CD4-positive, alpha-beta T cell treated with Interleukin-21 for 1 hour (primary cell): ENCODE results near the gene LRRK1.
A peak's percentile ranks its signal among the peaks of the same experiment; 100 is the strongest.
"Not testable (repeated sequence)": the region's sequence is repeated elsewhere in the genome, so short reads cannot be mapped to it uniquely, and the experiment has no call there.

Experiments
- DNase-seq: peaks from one replicate; pipeline ENCODE4 v3.0.0-alpha.2; 2020

LRRK1 gene

DNA sequence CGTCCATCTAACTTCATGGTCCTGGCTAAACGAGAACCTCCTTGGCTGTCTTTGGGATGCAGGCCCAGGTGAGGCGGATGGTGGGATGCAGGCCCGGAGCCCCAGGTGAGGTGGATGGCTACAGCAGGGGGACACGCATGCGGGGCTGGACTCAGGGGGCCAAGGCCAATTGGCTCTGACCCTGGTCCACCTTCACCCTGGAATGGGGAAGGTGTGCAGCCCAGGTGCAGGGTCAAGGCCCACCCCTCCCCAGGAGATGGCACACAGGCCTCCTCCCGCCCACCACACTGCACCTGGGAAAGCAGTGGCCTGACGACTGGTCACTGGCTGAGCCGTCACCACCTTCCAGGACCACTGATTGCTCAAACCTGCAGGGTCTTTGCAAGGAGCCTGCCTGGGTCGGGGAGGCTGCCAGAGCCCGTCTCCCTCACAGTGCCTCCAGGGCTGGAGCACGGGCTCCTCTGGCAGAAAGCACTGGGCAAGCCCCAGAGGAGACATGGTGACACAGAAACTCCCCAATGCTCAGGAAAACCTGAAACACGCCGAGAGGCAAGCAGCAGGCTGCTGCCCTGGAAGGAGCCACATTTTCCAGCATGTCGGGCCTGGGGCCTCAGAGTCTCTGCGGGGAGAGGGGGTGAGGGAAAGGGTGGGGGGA, 159.6 kb downstream of the LRRK1 start:
- DNase-seq: no peak

DNA sequence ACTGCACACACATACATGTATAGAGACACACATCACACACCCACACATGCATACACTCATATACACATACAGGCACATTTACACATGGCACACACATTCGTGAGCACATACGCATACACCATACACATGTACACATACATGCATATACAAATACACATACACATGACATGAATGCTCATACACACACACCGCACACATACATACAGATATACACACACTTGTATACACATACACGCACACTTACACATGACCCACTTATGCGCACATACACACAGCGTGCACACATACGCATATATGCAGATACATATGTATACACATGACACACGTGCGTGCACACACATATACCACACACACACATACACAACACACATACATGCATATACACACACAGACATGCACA, 162.7 kb downstream of the LRRK1 start:
- no peak for DNase-seq

- DNase-seq: no peak
Observed at GRCh38 chr15:101083336-101084045, 164.3 kb downstream of the LRRK1 start.

DNA sequence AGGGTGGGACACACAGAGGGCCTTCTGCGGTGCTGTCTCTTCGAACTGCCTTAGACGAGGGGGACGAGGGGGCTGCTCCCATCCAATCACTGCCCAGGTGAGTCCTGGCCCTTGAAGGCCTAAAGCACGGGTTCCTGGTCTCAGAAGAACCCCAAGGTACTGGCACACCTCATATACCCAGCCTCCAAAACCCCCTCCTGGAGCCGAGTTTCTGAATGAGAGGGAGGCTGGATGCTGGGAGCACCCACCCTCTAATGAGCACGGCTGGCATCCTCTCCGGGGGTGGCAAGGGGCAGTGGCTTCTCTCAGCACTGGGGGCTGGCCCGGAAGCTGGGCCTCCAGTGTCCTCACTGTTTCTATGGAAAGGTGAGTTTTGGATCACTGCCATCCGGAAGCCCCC, 165.6 kb downstream of the LRRK1 start:
- DNase-seq: no peak

GRCh38 chr15:101085311-101085700, 166.1 kb downstream of the LRRK1 start:
- no peak for DNase-seq

DNA sequence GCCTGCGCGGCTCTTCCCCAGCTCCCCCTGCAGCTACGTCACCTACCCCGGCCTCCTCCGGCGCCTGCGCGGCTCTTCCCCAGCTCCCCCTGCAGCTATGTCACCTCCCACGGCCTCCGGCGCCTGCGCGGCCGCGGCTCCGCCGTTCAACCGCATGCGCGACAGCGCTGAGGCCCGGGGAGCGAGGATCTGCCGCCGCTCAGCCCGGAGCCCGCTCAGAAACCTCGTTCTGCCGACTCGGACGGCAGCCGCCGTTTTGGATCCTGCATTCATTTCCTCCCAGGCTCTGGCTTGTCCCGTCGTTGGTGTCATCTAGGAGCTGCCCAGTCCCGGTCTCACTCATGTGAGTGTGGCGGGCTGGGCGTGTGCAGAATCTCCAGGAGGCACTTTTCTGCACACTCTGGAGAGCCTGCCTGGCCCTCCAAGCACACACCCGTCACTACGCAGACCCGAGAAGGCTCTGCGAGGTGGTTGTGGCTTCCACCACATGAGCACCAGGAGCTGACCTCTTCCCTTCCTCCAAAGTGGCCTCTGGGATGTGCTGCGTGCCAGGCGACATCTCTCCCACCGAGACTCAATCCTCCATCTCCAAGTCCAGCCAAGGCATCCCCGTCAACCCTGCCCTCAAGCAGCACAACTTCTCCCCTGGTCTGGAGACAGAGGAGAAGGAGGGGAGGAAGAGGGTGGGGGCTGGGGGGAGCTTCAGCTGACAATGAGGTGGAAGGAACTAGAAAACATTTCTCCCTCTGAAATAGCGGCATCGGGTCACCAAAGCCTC, 167.4 kb downstream of the LRRK1 start:
- DNase-seq: no peak

- DNase-seq: no peak
Observed at GRCh38 chr15:101087172-101087769, 168.1 kb downstream of the LRRK1 start.

- DNase-seq: no peak
Observed at GRCh38 chr15:101088271-101088670, 169.1 kb downstream of the LRRK1 start.

DNA sequence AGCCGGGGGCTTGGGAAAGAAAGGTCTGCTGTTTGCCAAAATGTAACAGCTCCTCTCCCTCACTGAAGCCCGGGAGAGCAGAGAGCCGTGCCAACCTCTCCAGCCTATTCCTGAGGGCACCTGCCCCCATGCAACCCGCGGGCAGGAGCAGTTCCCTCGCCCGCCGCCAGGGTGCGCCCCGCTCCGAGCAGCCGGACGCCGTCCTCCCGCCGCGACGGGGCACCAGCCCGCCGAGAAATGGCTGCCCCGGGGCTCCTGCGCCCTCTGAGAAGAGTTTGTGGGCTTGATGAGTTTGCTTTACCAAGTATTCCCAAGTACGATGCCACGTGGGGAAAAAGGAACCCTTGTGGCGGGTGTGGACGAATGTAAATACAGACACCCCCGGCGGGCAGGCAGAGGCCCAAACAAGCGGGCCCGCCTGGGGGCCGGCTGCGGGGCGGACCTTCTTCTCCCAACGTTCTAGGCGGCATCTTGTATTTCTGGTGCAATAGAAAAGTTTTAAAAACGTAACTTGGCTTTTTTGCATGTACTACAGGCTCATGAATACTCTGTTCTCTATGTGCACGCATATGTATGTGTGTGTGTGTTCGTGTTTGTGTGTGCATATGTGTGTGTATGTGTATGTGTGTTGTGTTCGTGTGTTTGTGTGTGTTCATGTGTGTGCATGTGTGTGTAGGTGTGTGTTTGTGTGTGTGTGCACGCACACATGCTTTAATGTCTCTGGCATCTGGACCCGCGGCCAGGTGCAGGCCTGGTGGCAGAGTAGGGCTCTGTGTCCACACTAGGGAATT, 169.8 kb downstream of the LRRK1 start:
- DNase-seq: peak; percentile 73

DNA sequence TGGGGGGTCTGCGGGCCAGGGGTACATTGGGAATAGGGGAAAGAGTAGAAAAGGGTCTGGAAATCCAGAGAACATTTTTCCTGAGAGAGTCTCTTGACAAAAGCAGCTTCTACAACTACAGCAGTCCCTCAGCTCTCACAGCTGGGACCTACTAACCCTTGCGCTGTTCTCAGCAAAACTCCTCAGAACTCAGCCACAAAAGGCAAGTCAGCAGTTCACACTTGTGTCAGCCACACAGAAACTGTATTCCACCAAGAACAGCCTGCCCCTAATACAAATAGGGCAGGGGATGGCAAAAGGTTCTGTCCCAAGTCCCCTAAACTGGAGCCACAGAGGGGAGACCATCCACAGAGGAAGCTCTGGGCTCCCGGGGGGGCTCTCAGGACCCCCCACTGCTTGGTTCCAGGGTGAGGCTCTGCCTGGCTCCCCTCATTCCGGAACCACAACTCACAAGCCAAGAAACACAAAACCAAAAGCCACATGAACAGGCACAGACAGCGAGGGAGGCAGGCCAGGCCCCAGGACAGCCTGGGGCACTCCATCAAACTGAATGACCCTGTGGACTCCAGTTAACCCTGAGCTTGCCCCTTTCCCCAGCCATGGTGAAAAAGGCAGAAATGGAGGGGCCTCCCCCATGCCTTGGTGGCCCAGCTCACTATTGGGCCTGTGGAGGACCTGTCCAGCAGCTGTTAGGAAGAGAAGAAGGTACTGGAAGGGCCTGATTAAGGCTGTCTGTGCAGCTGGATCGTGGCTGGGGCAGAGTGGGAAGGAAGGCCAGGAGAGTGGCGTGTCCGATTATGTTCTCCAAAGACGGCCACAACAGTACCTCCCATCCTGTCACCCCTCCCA, 170.6 kb downstream of the LRRK1 start:
- DNase-seq: no peak

DNA sequence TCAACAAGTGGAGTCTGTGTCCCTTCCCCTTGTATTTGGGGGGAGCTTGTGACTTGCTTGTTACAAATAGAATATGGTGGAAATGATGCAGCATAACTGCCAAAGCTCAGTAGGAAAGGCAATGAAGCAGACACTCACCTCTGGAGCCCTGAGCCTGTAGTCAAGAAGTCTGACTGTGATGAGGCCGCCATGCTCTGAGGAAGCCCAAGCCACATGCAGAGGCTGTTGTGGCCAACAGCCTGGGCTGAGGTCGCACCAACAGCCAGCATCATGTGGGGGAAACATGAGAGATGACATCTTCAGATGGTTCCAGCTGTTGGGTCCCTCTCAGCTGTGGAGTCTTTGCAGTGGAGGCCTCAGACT, 171.3 kb downstream of the LRRK1 start:
- DNase-seq: no peak

- DNase-seq: no peak
Observed at GRCh38 chr15:101091080-101092017, 172.2 kb downstream of the LRRK1 start.

DNA sequence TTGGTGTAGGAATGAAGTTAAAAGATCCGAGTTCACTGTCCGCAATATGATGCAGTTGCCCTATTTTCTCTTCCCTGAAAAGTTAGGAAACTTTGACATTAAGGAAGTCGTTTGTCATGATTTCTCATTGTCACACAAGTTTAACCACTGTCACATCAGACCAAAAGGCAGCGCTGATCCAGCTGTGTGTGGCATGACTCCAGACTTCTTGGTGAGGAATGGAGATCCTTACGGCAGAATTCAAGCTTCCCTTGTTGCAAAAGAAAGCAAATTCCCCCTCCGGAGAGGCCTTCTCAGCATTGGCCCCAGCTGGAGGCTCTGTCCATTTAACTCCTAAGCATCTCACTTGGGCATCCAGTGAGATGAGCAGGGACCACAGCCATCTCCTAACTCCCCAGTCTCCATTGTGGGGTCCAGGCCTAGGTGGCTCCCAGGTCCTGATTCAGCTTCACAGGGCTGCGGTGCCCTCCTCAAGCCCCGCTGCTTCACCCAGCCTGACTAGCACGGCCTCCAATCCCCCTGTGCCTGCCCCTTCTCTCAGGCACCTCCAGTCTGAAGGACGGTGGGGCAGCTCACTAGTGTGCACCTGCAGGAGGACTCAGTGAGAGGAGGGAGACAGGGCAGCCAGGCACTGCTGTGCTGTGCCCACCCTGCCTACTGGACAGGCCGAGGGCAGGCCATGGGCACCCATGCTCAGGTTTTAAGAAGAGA, 173.2 kb downstream of the LRRK1 start:
- DNase-seq: no peak

DNA sequence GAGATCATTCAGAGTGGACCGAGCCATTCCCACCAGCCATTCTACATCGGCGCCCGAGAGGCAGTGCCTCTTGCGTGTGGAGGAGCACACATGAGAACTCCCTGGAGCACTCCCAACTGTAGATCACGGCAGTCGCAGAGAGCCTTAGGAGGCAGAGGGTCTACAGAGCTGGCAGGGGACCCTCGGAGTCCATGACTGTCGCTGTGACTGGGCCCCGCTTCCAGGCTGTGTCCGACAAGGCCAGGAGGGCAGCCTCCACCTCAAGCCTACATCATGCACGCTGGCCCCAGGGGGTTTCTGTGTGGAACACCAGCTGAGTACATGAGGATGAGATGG, 173.7 kb downstream of the LRRK1 start:
- DNase-seq: no peak

- DNase-seq: no peak
Observed at GRCh38 chr15:101093958-101094357, 174.8 kb downstream of the LRRK1 start.

GRCh38 chr15:101095796-101096406, 176.7 kb downstream of the LRRK1 start:
- DNase-seq: not testable (repeated sequence)

DNA sequence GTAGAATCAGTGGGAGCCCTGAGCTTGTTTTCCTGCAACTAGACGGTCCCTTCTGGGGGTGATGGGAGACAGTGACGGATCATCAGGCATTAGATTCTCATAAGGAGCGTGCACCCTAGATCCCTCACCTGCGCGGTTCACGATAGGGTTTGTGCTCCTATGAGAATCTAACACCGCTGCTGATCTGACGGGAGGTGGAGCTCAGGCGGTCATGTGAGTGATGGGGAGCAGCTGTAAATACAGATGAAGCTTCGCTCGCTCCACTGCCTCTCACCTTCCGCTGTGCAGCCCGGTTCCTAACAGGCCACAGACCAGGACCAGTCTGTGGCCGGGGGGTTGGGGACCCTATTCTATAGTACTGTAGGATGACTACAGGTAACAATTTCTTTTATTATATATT, 178.0 kb downstream of the LRRK1 start:
- DNase-seq: no peak

DNA sequence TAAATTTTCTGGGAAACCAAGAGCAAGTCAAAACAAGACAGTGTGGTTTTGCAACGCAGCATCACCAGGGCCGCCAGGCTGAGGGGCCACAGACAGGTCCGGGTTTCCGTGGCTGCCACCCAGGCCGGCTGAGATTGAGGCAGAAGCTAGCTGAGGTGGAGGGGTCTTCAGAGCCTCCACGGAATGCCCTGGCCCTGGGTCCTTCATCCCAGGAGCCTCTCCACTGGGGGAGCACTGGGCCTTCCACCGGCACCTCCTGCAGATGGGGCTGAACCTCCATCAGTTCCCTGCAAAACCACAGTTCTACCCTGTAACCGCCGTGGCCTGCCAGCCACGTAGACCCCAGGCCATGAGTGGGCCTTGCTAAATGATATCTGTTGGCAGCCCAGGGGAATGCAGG, 180.0 kb downstream of the LRRK1 start:
- DNase-seq: peak; percentile 4

GRCh38 chr15:101100118-101100517, 181.0 kb downstream of the LRRK1 start:
- DNase-seq: no peak
